GM21447 (cell line): ENCODE data around the gene RALY.
A peak's percentile ranks its signal among the peaks of the same experiment; 100 is the strongest.
"Not testable (repeated sequence)": the region's sequence is repeated elsewhere in the genome, so short reads cannot be mapped to it uniquely, and the experiment has no call there.

ENCODE experiments used
- ATAC-seq: cut with Tn5 transposase; IDR thresholded peaks from one replicate; pipeline ENCODE4 v1.9.1; 2021; ENCODE audit not compliant: unreplicated experiment

Gene RALY

GRCh38 chr20:34015401-34016335, 22.0 kb downstream of the RALY start:
- ATAC-seq = no peak

- ATAC-seq = no peak
Measured at GRCh38 chr20:34016736-34017135, 23.0 kb downstream of the RALY start.

- ATAC-seq = no peak
Measured at GRCh38 chr20:34017610-34018009, 23.9 kb downstream of the RALY start.

- ATAC-seq = no peak
Measured at GRCh38 chr20:34018166-34018565, 24.5 kb downstream of the RALY start.

GRCh38 chr20:34022151-34022838, 28.6 kb downstream of the RALY start:
- peak; percentile 76 for ATAC-seq

- no peak for ATAC-seq
Measured at GRCh38 chr20:34022839-34023234, 29.1 kb downstream of the RALY start.

- ATAC-seq = no peak
Measured at GRCh38 chr20:34023937-34024722, 30.4 kb downstream of the RALY start.

- ATAC-seq = no peak
Measured at GRCh38 chr20:34024723-34025351, 31.1 kb downstream of the RALY start.

GRCh38 chr20:34028013-34028412, 34.3 kb downstream of the RALY start:
- ATAC-seq = not testable (repeated sequence)

- ATAC-seq = no peak
Measured at GRCh38 chr20:34029415-34029814, 35.7 kb downstream of the RALY start.

GRCh38 chr20:34030456-34030855, 36.7 kb downstream of the RALY start:
- no peak for ATAC-seq

GRCh38 chr20:34033903-34034302, 40.2 kb downstream of the RALY start:
- ATAC-seq = no peak

- ATAC-seq = no peak
Measured at GRCh38 chr20:34037121-34037520, 43.4 kb downstream of the RALY start.

- ATAC-seq = no peak
Measured at GRCh38 chr20:34037767-34038166, 44.1 kb downstream of the RALY start.

- no peak for ATAC-seq
Measured at GRCh38 chr20:34040300-34040995, 46.7 kb downstream of the RALY start.

GRCh38 chr20:34041226-34041625, 47.5 kb downstream of the RALY start:
- no peak for ATAC-seq

GRCh38 chr20:34042262-34042661, 48.6 kb downstream of the RALY start:
- no peak for ATAC-seq

GRCh38 chr20:34043025-34043424, 49.3 kb downstream of the RALY start:
- no peak for ATAC-seq

- ATAC-seq = no peak
Measured at GRCh38 chr20:34045294-34045693, 51.6 kb downstream of the RALY start.
